GM15510 (cell line): ENCODE data around the gene ZFP14.

Source experiments
- POLR2A ChIP-seq: IDR thresholded peaks from 3 replicates; pipeline ENCODE4 v1.6.1; 2011; ENCODE audit warnings: borderline replicate concordance; ENCODE audit not compliant: insufficient read length; ENCODE audit errors: extremely low read depth

The ZFP14 gene

DNA sequence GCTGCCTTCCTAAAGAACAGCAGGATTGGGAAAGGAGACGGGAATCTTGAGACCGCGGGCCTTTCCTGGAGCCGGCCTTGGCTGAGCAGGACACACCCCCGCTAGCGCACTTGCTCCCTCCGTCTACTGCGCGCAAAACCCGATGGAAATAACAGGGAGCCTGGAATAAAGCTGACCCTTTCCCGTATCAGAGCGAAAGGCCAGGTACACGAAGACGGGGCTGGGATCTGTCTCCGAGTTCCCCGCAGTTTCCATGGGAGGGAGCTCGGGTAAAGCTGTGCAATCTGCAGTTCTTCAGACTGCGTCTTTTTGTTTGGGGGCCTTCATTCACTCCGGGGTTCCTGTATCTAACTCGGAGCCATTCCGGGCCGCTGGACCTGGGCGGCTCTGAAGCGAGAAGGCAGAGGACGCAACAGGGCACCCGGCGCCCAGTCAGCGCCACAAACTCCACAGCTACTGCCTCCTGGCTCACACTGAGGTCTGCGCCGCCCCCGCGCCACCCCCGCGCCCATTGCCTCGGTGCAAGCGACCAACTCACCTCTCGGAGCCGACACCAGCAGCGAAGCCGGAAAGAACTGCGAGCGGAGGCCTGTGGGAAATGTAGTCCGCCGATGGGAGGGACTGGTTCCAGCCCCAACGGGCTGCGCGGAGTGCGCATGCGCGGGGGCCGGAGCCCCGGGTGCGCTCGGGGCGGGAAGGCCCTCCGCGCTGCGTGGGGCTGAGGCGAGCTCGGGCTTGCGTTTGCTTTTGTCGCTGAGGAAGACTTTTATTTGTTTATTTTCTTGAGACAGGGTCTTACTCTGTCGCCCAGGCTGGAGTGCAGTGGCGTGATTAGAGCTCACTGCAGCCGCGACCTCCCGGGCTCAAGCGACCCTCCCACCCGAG is at the start of gene ZFP14:
Gene ZFP14, minus strand, starts transcription at position 577 of the 885 bp plus-strand sequence. CDS start 11,309 bp downstream, outside the sequence.
- TF ChIP-seq POLR2A, result peak; percentile 58

DNA sequence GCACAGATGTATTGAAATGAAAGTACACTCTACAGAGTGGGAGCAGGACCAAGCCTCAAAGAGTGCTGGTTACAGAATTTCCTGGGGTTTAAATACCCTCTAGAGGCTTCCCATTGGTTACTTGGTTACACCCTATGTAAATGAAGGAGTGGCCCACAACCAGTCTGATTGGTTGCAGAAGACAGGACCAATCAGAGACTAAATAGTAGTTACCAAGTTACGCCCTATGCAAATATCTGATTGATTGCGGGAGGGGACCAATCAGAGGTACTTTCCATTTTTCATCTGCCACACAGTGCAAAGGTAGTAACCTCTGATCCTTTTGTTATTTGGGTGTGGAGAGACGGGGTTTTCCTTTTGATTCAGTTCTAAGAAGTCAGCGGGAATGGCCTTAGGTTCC is 44.9 kb upstream of the ZFP14 start:
- TF ChIP-seq POLR2A, result no peak

DNA sequence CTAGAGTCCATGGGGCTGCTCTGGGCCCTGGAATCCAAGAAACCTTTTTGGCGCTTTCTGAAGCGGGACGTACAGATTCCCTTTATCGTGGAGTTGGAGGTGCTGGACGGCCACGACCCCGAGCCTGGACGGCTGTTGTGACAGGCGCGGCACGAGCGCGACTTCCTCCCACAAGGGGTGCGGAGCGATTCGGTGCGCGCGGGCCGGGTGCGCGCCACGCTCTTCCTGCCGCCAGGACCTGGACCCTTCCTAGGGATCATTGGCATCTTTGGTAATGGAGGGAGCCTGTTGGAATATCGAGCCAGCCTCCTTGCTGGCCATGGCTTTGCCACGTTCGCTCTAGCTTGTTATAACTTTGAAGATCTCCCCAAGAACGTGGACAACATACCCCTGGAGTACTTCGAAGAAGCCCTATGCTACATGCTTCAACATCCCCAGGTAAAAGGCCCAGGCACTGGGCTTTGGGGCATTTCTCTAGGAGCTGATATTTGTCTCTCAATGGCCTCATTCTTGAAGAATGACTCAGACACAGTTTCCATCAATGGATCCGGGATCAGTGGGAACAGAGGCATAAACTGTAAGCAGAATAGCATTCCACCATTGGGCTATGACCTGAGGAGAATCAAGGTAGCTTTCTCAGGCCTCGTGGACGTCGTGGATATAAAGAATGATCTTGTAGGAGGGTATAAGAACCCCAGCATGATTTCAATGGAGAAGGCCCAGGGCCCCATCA is 42.9 kb upstream of the ZFP14 start:
- TF ChIP-seq POLR2A, result no peak

DNA sequence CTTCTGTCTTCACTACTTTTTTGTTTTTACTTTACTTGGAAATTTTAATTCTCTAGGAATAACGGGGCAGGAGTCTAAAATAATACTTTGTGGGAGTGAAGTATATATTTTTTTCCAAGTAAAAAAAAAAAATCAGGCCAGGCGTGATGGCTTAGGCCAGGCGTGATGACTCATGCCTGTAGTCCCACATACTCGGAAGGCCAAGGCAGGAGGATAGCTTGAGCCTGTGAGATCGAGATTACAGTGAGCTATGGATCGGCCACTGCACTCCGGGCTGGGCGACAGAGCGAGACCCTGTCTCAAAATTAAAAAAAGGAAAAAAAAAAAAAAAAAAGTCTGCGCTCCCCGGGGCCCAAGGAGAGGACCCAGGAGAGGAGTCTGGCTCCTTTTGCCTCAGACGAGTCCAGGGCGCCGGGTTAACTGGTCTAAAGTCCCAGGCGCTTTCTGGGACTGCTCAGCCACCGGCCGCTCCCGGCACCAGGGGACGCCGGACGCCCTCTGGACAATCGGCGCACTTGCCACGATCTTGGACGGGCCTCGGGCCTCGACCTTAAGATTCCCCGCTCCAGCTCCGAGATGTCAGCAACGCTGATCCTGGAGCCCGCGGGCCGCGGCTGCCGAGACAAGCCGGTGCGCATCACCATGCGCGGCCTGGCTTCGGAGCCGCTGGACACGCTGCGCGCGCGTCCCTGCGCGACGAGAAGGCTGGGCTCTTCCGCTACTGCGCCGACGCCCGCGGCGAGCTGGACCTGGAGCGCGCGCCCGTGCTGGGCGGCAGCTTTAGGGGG is 42.2 kb upstream of the ZFP14 start:
- TF ChIP-seq POLR2A, result no peak

DNA sequence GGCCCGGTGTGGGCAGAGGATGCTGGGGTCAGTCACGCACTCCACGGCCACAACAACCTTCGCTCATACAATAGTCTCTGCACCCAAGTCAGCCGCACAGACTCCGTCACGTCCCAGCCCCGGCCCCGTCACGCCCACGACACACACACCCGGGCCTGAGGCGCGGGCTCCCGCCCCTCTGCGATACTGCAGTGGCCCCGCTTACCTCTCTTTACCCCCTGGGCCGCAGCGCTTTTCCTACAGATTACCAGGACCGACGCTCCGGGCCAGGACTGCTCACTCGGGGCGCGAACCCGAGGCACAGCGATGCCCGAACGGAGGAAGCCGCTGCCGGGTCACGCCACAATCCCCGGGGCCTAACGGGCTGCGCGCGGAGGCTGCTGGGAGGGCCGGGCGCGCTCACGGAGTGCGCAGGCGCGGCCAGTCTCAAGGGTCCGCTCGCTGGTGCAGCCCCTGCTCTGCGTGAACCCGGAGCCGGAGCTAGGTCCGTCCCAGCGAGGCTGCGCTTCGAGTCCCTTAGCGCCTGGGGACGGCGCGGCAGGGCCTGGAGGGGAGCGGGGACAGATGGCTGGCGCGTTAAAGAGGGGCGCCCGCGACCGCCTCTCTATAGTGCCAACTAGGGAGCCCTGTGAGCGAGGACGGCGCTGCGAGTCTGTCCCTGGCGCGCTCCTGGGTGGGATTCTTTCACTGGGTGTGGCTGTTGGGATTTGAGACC is 39.4 kb upstream of the ZFP14 start, which contains the start of gene ZFP82:
Gene ZFP82, minus strand, starts transcription at position 358 of the 715 bp plus-strand sequence. CDS start 8,855 bp downstream, outside the sequence.
- peak; percentile 73 for TF ChIP-seq POLR2A

DNA sequence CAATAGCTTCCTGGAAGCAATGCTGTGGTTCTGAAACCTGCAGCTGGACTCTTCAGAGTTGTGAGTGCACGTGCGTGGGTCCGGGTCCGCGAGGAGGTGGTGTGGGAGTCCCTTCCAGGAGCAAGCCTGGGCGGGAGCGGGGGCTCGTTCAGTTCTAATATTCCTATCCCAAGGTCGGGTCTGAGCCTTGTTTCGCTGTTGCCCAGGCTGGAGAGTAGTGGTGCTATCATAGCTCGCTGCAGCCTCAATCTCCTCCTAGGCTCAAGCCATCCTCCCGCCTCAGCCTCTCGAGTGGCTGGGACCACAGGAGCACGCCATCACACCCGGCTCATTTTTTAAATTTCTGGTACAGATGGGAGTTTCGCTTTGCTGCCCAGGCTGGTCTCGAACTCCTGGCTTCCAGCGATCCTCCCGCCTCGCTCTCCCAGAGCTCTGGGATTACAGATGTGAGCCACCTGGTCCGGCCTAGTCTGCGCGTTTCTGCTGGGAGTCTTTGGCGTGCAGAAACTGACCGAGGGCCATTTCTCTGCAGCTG is 38.8 kb upstream of the ZFP14 start:
- TF ChIP-seq POLR2A, result no peak

DNA sequence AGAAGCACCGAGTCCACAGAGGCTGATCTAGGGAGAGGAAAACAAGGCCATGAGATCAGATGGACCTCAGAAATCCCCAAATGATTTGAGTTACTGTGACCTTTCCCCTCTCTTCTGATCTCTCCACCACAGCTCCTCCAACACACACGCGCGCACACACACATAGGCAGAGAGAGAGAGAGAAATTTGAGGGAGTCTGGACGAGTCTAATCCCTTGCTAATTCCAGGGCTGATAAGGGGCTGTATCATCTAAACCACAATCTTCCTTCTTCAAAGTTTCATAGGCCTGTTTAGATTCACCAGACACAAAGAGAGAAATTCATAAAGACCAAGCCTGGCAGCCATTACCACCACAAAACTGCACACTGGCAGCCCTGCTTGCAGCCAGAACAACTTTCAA is 30.8 kb upstream of the ZFP14 start:
- no peak for TF ChIP-seq POLR2A

DNA sequence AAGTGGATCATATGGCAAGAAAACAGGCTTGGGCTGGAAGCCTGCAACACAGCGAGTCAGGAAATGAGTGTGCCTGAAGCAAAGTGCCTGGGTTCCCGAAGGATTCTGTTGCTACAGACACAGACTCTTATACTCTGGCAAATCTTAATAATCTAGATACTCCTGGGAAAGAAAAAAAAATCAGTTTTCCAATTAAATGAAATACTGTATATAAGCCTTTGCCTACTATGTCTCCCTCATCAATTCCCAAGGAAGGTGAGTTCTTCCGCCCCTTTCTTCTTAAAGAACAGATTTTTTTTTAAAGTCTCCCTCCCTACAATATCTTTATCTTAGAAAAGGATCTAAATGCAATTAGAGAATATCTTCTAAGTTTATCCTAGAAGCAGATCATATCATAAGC is 29.1 kb upstream of the ZFP14 start:
- TF ChIP-seq POLR2A, result no peak

DNA sequence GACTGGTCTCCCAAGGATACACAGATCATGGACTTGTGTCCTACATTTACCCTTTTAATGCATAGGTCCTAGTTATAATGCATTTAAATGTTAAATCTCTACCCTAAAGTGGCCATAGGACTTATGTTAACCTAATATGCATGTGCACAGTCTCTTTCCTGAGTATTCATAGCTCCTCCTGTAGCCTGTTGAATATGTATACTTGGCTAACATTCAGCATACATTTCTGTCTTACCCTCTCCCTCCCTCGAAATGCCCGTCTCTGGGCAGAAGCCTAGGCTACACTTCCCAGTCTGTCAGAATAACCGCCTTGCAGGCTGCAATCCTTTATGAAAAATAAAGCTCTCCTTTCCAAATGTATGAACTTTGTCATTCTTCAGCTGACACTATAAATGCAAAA is 25.5 kb upstream of the ZFP14 start:
- TF ChIP-seq POLR2A, result no peak

DNA sequence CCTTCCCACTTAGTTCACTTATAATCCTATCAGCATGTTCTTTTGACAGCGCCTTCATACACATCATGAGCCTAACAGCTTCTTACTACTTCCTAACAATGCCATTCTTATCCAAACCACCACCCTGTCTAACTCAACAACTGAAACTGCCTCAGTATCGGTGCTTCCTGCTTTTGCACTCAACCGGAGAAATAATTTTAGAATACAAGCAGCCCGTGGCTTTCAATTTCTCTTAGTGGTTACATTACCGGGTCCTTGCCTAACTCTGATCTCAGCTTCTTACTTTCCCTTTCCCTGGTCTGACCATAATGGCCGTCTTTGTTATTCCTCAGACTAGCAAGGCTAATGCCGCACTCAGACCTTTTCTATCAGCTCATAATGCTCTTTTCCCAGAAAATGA is 22.5 kb upstream of the ZFP14 start:
- no peak for TF ChIP-seq POLR2A

DNA sequence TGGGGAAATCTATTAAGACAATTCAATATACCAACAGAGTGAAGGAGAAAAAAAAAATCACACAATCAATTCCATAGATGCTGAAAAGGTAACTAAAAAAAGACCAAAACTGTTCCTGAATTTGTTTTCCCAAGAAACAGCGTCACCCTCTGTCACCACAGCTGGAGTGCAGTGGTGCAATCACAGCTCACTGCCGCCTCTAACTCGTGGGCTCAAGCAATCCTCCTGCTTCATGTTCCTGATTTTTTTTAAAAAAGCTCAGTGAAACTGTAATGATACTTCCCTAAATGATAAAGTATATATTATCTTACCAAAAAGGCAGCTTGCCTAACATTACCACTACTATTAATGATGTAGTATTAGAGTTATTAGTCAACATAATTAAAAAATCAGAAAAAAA is 19.6 kb upstream of the ZFP14 start:
- no peak for TF ChIP-seq POLR2A

DNA sequence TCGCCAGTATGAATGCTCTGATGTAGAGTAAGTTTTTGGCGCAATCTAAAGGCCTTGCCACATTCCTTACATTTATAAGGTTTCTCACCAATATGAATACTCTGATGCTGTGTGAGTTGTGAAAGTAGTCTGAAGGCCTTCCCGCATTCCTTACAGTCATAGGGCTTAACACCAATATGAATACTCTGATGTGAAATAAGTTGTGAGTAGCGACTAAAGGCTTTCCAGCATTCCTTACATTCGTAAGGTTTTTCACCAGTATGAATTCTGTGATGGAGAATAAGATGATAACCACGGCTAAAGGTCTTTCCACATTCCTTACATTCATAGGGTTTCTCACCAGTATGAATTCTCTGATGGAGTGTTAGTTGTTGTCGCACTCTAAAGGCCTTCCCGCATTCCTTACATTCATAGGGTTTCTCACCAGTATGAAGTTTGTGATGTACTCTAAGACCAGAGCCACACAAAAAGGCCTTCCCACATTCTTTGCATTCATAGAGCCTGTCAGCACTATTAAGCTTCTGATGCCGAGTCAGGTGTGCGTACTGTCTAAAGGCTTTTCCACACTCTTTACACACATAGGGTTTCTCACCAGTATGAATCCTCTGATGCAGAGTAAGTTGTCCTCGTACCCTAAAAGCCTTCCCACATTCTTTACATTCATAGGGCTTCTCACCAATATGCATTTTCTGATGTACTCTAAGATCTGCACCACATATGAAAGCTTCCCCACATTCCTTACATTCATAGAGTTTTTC is 14.1 kb upstream of the ZFP14 start:
- TF ChIP-seq POLR2A, result no peak

DNA sequence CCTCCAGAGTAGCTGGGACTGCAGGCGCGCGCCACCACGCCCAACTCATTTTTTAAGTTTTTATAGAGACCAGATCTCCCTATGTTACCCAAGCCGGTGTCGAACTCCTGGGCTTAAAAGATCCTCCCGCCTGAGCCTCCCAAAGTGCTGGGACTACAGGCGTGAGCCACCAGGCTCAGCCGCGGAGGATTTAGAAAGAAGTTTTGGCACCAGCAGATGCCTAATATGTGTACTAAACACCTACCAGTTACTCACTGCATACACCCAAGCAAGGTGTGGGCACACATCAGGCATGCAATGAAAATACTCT is 464 bp upstream of the ZFP14 start:
- no peak for TF ChIP-seq POLR2A
